Measurements from ENCODE around the gene MBD2.

The MBD2 gene

DNA sequence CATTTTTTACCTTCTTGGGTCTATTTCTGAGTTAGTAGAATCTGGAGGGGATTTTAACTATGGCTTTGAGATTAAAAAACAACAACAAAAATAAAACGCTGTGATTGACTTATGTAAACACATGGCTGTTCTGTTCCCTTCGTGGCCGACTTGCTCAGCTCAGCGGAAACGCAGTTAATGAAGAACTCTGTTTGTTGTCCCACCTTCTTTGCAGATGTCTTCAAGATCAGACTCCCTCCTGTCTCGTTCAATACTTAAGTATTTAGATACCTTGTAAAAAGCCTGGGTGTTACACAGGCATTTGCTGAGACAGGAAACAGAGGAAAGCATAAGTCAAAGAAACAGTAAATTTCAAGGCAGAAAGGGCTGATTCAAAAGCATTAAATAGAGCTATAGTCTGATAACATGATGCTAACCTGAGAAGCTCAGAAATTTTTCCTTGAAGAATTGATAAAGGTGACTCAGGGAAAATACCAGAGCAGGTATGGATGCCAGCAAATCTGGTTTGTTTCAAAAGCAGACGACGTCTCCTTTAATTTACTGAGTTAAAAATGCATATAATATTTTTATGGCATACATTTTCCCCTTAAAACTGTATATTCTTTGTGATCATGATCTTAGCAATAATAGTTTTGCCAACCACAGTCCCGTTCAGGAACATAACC, 23.2 kb upstream of the MBD2 start:
- no peak overlapping the region for H3K4me3 ChIP-seq (ENCODE audit: low read depth, low read length)
- no peak for DNase-seq (ENCODE audit: low read depth, low spot score)
- in situ Hi-C loops (cut with HindIII; ENCODE audit: low sequenced_read_pairs), result no loop called here
- TF ChIP-seq, protein P1, sequence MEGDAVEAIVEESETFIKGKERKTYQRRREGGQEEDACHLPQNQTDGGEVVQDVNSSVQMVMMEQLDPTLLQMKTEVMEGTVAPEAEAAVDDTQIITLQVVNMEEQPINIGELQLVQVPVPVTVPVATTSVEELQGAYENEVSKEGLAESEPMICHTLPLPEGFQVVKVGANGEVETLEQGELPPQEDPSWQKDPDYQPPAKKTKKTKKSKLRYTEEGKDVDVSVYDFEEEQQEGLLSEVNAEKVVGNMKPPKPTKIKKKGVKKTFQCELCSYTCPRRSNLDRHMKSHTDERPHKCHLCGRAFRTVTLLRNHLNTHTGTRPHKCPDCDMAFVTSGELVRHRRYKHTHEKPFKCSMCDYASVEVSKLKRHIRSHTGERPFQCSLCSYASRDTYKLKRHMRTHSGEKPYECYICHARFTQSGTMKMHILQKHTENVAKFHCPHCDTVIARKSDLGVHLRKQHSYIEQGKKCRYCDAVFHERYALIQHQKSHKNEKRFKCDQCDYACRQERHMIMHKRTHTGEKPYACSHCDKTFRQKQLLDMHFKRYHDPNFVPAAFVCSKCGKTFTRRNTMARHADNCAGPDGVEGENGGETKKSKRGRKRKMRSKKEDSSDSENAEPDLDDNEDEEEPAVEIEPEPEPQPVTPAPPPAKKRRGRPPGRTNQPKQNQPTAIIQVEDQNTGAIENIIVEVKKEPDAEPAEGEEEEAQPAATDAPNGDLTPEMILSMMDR (IDR thresholded peaks at IDR 0.05; ENCODE audit: low read depth, low read length), result no peak

DNA sequence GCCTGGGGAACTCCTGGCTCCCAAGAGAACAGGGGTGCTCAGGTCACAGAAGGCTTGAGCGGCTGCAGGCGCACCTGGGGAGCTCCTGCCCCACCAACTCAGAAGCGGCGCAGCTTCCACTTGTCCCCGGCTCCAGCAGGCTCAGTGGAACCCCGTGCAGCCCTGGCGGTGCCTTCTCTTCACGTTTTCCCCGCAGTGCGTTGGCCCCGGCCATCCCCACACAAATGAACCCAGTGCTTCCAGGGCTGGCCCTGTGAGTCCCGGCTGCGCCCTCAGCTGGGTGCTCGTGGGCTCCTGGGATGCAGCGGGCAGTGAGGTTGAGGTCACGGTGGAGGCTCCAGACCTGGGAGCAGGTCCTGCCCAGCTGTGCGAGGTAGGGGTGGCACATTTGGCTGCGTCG, 17.9 kb upstream of the MBD2 start:
- no peak for DNase-seq (ENCODE audit: low read depth, low spot score)
- in situ Hi-C loops (cut with HindIII; ENCODE audit: low sequenced_read_pairs), result no loop called here
- TF ChIP-seq, protein P1 (IDR thresholded peaks at IDR 0.05; ENCODE audit: low read depth, low read length), result no peak
- no peak overlapping the region for H3K4me3 ChIP-seq (ENCODE audit: low read depth, low read length)

DNA sequence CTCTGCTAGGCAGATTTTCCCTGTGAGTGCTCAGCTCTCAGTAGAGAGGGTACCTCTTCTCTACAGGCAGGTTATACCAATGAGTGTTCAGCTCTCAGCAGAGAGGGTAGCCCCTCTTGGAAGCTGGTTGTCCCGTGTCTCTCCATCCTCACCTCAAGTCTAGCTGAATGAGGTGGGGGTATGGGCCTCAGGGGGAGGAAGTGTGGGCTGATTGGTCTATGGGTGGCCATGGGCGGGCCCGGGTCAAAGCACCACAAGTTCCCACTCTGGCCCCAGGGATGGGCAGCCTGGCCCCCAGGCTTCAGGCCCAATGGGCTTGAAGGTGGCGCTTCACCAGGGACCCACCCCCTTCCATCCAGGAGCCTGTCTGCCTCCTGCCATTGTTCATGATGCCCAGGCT, 17.0 kb upstream of the MBD2 start:
- TF ChIP-seq, protein P1 (IDR thresholded peaks at IDR 0.05; ENCODE audit: low read depth, low read length), result no peak
- no peak for DNase-seq (ENCODE audit: low read depth, low spot score)
- H3K4me3 ChIP-seq (ENCODE audit: low read depth, low read length), result no peak overlapping the region
- in situ Hi-C loops (cut with HindIII; ENCODE audit: low sequenced_read_pairs), result no loop called here

DNA sequence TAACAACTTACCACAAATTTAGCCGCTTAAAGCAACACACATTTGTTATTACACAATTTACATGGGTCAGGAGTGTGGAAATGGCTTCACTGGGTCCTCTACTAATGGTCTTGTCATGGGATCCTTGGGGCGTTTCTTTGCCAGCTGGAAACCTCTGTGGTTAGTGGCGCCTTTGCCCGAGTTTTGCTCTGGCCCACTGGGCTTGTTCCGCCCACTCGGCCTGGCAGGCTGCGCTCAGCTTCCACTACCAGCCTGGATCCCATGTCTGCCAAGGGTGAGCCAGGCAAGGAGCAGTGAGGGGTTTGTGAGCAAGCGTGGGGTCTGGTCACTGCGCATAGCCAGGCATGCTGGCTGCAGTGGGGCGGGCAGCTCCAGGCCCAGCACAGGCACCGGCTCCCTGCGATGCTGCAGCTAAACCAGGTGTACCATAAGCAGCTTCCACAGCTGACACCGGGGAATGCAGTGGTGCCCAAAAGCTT, 16.2 kb upstream of the MBD2 start:
- in situ Hi-C loops (cut with HindIII; ENCODE audit: low sequenced_read_pairs), result no loop called here
- H3K4me3 ChIP-seq (ENCODE audit: low read depth, low read length), result no peak overlapping the region
- no peak for DNase-seq (ENCODE audit: low read depth, low spot score)
- TF ChIP-seq, protein P1 (IDR thresholded peaks at IDR 0.05; ENCODE audit: low read depth, low read length), result no peak

GRCh38 chr18:54239601-54240000, 15.1 kb upstream of the MBD2 start:
- in situ Hi-C loops (cut with HindIII; ENCODE audit: low sequenced_read_pairs), result no loop called here
- no peak overlapping the region for H3K4me3 ChIP-seq (ENCODE audit: low read depth, low read length)
- TF ChIP-seq, protein P1 (IDR thresholded peaks at IDR 0.05; ENCODE audit: low read depth, low read length), result no peak
- no peak for DNase-seq (ENCODE audit: low read depth, low spot score)

DNA sequence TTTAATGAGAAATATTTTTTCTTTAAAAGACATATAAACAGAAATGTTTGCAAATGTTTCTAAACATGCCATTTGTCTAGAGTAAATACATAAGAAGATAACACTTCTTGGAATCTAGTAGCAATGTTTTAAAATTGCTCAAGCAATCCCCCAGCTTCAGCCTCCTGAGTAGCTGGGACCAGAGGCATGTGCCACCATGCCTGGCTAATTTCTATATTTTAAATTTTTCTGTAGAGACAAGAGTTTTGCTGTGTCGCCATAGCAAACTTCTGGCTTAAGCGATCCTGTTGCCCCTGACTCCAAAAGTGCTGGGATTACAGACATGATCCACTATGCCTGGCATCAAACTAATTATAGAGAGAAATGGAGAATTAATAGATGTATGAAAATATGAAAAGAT, 14.6 kb upstream of the MBD2 start:
- in situ Hi-C loops (cut with HindIII; ENCODE audit: low sequenced_read_pairs), result no loop called here
- H3K4me3 ChIP-seq (ENCODE audit: low read depth, low read length), result no peak overlapping the region
- DNase-seq (ENCODE audit: low read depth, low spot score), result no peak
- TF ChIP-seq, protein P1 (IDR thresholded peaks at IDR 0.05; ENCODE audit: low read depth, low read length), result no peak
